Mesothelial cell of epicardium (in vitro differentiated cells): ENCODE measurements around the gene STAP1. TPM values are rescaled to one million over a fixed set of nuclear protein-coding genes. Genes with fewer than 3 reads are reported as not detected.

Experiments used
- DNase-seq, 2 experiments: peaks; one replicate each; pipeline ENCODE4 v3.0.0; 2021; ENCODE audit warnings: low spot score in 2 of 2; ENCODE audit not compliant: unreplicated experiment in 2 of 2
- H3K27ac Mint-ChIP-seq: 2 replicates; pipeline ENCODE4 v1.8.0; 2021; ENCODE audit warnings: mixed read lengths
- H3K27me3 Mint-ChIP-seq: 2 replicates; pipeline ENCODE4 v1.8.0; 2021; ENCODE audit warnings: low read depth, mixed read lengths
- H3K36me3 Mint-ChIP-seq: 2 replicates; pipeline ENCODE4 v1.8.0; 2021; ENCODE audit warnings: mixed read lengths
- H3K4me1 Mint-ChIP-seq: 2 replicates; pipeline ENCODE4 v1.8.0; 2021; ENCODE audit warnings: mixed read lengths
- H3K4me3 Mint-ChIP-seq: 2 replicates; pipeline ENCODE4 v1.8.0; 2021; ENCODE audit warnings: mild to moderate bottlenecking, moderate library complexity, mixed read lengths
- H3K9me3 Mint-ChIP-seq: 2 replicates; pipeline ENCODE4 v1.8.0; 2021; ENCODE audit warnings: mixed read lengths
- total RNA-seq: library from RNA; stranded (reverse); gene quantifications from 3 replicates; pipeline ENCODE4 v1.2.1, GENCODE V29; 2021
- TF ChIP-seq, protein P1 (sequence below): fragments of 200-600 bp; sonication (generic); IDR thresholded peaks from one replicate; pipeline ENCODE4 v1.5.0; 2021; ENCODE audit warnings: antibody characterized with exemption; ENCODE audit not compliant: unreplicated experiment

Gene STAP1
- total RNA-seq, 1 donor from 2014 or later = not detected

DNA sequence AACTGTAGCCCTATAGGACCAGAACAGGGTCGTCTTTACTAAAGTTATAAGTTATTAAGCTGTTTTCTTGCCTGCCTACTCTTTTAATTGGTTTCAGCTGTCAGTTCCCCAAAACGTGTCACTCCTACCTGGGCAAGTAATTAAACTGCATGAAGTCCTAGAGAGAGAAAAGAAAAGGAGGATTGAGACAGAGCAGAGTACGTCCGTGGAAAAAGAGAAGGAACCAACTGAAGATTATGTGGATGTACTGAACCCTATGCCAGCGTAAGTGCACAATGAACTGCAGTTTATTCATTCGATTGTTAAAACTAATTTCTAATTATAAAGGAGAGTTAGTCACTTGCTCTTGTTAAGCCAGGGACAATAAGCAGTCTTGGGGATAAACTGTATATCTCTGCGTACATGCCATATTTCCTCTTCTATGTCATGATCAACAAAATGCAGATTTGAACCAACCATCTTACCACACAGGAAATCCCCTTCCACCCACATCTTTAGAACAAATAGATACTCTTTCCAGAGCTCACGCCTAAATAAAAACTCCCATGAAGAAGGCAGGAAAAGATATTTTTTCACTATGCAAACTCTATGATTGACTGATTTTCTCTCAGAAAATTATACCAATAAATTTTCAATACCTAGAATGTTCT is 22.8 kb downstream of the STAP1 start:
- H3K4me1 Mint-ChIP-seq = no peaks in the 10 kb centered on the region
- no peaks in the 10 kb centered on the region for H3K36me3 Mint-ChIP-seq
- TF ChIP-seq, protein P1, sequence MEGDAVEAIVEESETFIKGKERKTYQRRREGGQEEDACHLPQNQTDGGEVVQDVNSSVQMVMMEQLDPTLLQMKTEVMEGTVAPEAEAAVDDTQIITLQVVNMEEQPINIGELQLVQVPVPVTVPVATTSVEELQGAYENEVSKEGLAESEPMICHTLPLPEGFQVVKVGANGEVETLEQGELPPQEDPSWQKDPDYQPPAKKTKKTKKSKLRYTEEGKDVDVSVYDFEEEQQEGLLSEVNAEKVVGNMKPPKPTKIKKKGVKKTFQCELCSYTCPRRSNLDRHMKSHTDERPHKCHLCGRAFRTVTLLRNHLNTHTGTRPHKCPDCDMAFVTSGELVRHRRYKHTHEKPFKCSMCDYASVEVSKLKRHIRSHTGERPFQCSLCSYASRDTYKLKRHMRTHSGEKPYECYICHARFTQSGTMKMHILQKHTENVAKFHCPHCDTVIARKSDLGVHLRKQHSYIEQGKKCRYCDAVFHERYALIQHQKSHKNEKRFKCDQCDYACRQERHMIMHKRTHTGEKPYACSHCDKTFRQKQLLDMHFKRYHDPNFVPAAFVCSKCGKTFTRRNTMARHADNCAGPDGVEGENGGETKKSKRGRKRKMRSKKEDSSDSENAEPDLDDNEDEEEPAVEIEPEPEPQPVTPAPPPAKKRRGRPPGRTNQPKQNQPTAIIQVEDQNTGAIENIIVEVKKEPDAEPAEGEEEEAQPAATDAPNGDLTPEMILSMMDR = no peak
- peaks cover 3% of the 10 kb centered on the region for H3K27me3 Mint-ChIP-seq
- H3K27ac Mint-ChIP-seq = no peak overlapping the region
- DNase-seq = no peak
- no peaks in the 10 kb centered on the region for H3K9me3 Mint-ChIP-seq
- no peak overlapping the region for H3K4me3 Mint-ChIP-seq

DNA sequence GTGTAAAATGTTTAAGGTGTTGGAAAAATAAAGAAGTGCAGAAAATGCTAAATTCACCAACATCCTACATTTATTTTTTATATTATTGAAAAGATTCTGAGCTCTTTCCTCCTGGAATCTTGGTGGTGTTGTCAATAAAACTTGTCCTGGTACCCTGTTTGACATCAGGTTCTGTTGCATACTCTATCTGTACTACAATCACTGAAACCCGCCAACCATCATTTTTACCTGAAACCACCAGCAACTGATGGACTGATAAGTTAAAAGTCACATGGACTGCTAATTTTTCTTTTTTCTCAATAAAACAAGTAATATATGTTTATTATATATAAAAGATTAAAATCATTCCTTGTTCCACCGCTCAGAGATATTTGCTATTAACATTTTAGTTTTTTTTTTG is 23.4 kb downstream of the STAP1 start:
- Mint-ChIP-seq H3K27me3 (peaks cover 3% of the 10 kb centered on the region), H3K9me3 (no peaks in the 10 kb centered on the region), H3K27ac (no peak overlapping the region), H3K4me3 (no peak overlapping the region), H3K4me1 (no peaks in the 10 kb centered on the region), H3K36me3 (no peaks in the 10 kb centered on the region)
- no peak for DNase-seq
- TF ChIP-seq, protein P1 = no peak

DNA sequence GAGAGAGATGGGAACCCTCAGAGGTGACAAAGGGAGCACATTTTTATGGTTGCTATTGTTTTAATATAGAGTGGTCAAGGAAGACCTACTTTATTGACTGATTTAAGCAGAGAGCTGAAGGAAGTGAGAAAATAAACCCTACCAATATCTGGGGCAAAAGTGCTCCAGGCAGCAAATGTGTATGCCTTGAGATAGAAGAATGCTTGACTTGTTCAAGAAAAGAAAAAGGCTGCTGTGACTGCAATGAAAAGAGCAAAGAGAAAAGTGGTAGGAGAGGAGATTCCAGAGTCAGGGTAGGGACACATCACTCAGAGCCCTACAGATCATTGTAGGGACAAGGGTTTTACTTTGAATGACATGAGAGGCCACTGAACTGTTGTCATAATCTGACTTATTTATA is 26.0 kb downstream of the STAP1 start:
- Mint-ChIP-seq H3K27ac (no peak overlapping the region), H3K4me1 (no peaks in the 10 kb centered on the region), H3K4me3 (no peak overlapping the region), H3K27me3 (peaks cover 3% of the 10 kb centered on the region), H3K36me3 (no peaks in the 10 kb centered on the region), H3K9me3 (no peaks in the 10 kb centered on the region)
- TF ChIP-seq, protein P1 = no peak
- no peak for DNase-seq

DNA sequence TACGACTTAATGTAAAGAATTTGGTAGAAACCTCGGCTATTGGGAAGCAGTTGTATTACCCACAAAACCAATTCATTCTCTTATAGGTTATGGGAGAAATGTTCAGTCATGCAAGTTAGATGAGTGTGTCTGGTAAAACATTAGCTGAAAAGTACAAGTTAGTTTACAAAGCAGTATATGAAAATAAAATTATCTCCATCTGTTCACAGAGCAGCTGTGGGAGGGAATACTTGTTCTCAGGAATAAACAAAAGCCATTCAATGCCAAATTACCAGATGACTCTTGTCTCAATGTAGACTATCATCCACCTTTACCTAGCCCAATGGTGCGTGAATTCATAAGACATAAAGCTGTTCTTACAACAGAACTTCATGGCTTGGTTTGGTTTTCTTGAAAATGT is 28.6 kb downstream of the STAP1 start:
- Mint-ChIP-seq H3K36me3 (no peaks in the 10 kb centered on the region), H3K27me3 (peaks cover 11% of the 10 kb centered on the region), H3K27ac (no peak overlapping the region), H3K9me3 (no peaks in the 10 kb centered on the region), H3K4me3 (no peak overlapping the region), H3K4me1 (no peaks in the 10 kb centered on the region)
- TF ChIP-seq, protein P1 = no peak
- no peak for DNase-seq

DNA sequence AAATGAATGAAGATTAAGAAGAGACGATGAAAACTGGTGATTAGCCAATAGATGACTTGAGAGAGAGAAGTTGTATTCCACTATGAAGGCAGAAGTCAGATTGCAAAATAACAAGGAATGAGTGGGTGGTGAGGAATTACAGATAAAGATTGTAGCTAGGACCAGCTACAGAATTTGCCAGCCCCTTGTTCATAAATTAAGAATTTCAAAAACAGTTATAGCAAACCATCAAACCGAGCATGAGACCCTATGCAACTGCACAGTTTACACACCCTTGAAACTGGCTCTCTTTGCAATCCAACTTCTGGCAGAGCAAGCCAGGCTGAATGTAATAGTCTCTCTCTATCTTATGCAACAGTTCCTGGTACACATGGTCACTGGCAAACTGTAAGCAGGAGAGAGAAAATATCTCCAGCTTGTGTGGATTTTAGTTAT is 35.2 kb downstream of the STAP1 start:
- DNase-seq = no peak
- Mint-ChIP-seq H3K27ac (no peak overlapping the region), H3K9me3 (peaks cover 15% of the 10 kb centered on the region), H3K4me3 (no peak overlapping the region), H3K27me3 (peaks cover 11% of the 10 kb centered on the region), H3K4me1 (no peaks in the 10 kb centered on the region), H3K36me3 (no peaks in the 10 kb centered on the region)
- TF ChIP-seq, protein P1 = no peak
